ENCODE data around the gene MAP2K2.
A peak's percentile ranks its signal among the peaks of the same experiment; 100 is the strongest.

The MAP2K2 gene

DNA sequence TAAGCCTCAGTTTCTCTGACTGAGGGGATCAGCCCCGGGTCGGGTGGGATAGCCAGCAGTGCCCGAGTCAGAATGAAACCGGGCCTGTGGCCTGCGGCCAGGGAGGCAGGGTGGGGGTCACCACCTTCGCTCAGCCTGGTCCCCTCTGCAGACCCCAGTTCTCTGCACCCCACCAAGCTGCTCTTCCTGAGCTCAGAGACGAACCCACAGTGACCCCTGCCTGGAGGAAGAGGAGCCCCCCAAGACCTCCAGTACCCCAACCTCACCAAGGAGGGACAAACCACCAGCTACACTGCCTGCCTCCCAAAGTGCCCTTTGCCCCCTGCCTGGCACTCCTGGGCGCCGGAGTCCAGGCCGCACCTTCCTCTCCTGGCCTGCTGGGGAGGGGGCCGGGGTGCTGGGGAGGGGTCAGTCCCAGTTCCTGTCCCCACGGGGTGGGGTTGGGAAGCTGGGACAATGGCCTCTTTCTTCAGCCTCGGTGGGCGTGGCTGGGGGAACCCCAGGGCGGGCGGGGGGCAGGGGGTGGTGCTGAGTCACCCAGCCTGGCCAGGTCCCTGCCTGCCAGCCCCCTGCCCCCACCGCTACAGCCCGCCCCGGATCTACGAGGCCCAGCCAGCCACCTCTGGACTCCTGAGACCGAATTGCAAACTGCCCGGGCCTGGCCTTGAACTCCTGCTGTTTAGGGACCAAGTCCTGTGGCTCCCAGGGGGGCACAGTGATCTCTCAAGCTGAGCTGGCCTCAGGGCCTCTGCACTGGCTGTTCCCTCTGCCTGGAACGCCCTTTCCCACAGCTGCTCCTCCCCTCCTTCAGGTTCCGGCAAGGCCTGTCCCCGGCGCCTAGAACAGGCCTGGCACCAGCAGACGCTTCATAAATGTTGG, 71.6 kb downstream of the MAP2K2 start:
- TF ChIP-seq, protein P1, sequence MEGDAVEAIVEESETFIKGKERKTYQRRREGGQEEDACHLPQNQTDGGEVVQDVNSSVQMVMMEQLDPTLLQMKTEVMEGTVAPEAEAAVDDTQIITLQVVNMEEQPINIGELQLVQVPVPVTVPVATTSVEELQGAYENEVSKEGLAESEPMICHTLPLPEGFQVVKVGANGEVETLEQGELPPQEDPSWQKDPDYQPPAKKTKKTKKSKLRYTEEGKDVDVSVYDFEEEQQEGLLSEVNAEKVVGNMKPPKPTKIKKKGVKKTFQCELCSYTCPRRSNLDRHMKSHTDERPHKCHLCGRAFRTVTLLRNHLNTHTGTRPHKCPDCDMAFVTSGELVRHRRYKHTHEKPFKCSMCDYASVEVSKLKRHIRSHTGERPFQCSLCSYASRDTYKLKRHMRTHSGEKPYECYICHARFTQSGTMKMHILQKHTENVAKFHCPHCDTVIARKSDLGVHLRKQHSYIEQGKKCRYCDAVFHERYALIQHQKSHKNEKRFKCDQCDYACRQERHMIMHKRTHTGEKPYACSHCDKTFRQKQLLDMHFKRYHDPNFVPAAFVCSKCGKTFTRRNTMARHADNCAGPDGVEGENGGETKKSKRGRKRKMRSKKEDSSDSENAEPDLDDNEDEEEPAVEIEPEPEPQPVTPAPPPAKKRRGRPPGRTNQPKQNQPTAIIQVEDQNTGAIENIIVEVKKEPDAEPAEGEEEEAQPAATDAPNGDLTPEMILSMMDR (IDR thresholded peaks at IDR 0.05), result no peak
- peaks cover 34 to 79% (median 60%) of the 10 kb centered on the region in 3 donors for H3K36me3 ChIP-seq
- DNase-seq, result peak in 1 of 2 donors; percentile 69
- intact Hi-C loops (cut with DNase I; ENCODE audit: low total_unique reads), result no loop called here
- no peaks in the 10 kb centered on the region for H3K27me3 ChIP-seq
- peaks cover 0 to 37% (median 32%) of the 10 kb centered on the region in 4 donors for H3K4me1 ChIP-seq
- no peaks in the 10 kb centered on the region for H3K9me3 ChIP-seq
- peak overlapping the region; percentile 33 to 65 for H3K27ac ChIP-seq
- H3K4me3 ChIP-seq, result peak overlapping the region in 1 of 2 donors; percentile 9

DNA sequence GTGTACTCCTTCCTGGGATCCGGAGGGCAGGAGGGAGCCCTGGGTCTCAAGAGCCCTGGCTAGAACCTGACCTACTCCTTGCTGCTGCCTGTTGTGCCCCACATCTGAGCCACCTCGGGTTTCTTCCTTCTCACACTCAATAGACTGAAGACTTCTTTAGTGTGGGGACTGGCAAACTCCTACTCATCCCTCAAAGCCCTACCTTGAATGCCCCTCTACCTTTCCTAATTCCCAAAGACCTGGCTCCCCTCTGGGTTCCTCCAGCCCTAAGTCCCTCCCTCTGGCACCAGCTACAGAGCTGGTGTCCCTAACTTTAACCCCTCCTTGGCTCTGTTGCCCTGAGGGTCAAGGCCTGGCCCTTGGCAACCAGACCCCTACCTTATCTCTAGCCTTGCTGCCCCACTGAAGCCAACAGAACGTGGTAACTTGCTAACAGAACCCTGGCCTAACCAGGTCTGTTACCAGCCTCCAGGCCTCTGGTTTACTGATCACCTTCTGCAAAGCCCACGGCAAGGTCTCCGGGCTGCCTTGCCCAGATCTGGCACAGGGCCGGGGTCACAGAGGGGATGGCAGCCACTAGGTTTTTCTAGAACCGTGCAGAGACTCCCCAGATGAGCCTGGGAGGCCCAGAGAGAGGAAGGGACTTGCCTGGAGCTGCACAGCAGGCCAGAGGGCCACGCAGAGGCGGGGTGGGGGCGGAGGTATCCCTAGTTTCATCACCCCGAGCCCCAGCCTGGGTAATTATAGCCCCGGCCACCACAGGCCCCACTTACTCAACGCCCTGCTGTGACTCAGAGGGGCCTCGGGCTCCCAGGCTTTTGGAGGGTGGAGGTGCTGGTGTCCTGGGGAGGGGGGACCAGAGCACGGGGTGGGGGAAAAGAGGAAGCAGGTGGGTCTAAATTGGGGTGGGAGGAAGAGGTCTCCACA, 72.5 kb downstream of the MAP2K2 start:
- intact Hi-C loops (cut with DNase I; ENCODE audit: low total_unique reads), result no loop called here
- H3K27me3 ChIP-seq, result no peaks in the 10 kb centered on the region
- no peaks in the 10 kb centered on the region for H3K9me3 ChIP-seq
- no peak overlapping the region for H3K4me3 ChIP-seq
- H3K4me1 ChIP-seq, result peaks cover 0 to 37% (median 32%) of the 10 kb centered on the region in 4 donors
- peak overlapping the region; percentile 33 to 65 for H3K27ac ChIP-seq
- TF ChIP-seq, protein P1 (IDR thresholded peaks at IDR 0.05), result no peak
- DNase-seq, result no peak
- peaks cover 41 to 84% (median 67%) of the 10 kb centered on the region in 3 donors for H3K36me3 ChIP-seq

DNA sequence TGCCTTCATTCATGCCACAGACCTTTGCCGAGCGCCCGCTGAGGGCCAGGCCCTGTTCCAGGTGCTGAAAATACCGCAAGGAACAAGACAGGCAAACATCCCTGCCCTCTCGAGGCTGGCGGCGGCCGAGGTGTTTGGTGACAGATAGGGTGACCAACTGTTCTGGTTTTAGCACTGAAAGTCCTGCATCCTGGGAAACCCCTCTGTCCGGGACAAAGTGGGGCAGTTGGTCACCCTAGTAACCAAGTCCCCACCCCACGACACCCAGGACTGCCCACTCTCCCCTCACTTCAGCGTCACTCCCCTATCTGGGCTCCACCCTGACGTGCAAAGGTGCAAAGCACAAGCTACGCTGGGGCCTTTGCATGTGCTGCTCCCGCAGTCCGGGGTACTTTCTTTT, 74.5 kb downstream of the MAP2K2 start:
- Histone ChIP-seq H3K36me3 (peaks cover 33 to 90% (median 69%) of the 10 kb centered on the region in 3 donors), H3K9me3 (no peaks in the 10 kb centered on the region), H3K4me1 (peaks cover 0 to 45% (median 32%) of the 10 kb centered on the region in 4 donors), H3K27me3 (no peaks in the 10 kb centered on the region), H3K27ac (no peak overlapping the region), H3K4me3 (no peak overlapping the region)
- TF ChIP-seq, protein P1 (IDR thresholded peaks at IDR 0.05), result no peak
- no peak for DNase-seq
- intact Hi-C loops (cut with DNase I; ENCODE audit: low total_unique reads), result no loop called here

DNA sequence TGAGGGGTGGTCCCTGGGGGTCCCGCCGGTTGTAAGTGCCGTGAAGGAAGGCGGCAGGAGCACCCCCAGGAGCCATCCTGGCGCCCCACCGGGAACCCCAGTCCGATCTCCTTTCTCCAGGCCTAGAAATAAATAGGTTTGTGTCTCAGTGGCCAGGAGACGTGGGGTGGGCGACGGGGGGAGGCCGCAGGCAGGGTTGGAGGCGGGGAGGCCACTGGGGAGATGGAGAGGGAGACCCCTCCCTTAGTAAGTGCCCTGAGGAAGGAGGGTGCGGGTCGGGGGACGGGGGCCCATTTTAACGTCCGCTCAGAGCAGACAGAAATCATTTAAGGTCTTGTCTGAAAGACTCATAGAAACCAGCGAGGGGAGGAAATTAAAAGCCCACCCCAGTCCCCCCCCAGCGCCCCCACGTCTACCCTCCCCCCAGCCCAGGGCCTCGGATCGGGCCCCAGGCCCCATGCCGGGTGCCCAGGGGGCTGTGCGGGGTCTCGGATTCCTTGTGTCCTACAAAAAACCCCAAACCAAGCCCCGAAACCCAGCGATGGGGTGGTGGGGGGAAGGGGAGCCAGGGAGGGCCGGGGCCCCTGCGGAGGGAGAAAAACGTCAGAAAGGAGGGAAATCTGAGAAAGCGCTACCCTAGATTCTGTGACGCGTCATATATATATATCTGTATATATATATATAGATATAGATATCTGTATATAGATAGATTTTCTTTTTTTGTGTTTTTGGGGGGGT, 76.8 kb downstream of the MAP2K2 start:
- peaks cover 0 to 38% (median 13%) of the 10 kb centered on the region in 4 donors for H3K4me1 ChIP-seq
- TF ChIP-seq, protein P1 (IDR thresholded peaks at IDR 0.05), result no peak
- H3K4me3 ChIP-seq, result no peak overlapping the region
- peaks cover 18 to 76% (median 49%) of the 10 kb centered on the region in 3 donors for H3K36me3 ChIP-seq
- DNase-seq, result no peak
- intact Hi-C loops (cut with DNase I; ENCODE audit: low total_unique reads), result no loop called here
- no peaks in the 10 kb centered on the region for H3K27me3 ChIP-seq
- H3K27ac ChIP-seq, result no peak overlapping the region
- no peaks in the 10 kb centered on the region for H3K9me3 ChIP-seq

DNA sequence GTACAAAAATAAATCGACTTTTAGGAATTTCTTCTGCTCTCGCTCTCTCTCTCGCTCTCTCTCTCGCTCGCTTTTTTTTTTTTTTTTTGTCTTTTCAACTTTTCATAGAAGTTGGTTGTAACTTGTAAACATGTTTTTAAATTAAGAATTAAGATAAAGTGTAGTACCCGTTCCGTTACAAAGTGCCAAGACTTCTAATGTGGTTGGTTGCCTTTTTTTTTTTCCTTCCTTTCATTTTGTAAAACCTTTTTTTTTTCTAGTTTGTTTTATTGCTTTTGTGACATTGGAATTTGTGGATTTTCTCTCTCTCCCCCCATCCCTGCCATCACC, 77.6 kb downstream of the MAP2K2 start:
- Histone ChIP-seq H3K36me3 (peaks cover 15 to 73% (median 57%) of the 10 kb centered on the region in 3 donors), H3K27ac (no peak overlapping the region), H3K9me3 (no peaks in the 10 kb centered on the region), H3K27me3 (no peaks in the 10 kb centered on the region), H3K4me1 (peaks cover 0 to 30% (median 6%) of the 10 kb centered on the region in 4 donors), H3K4me3 (no peak overlapping the region)
- TF ChIP-seq, protein P1 (IDR thresholded peaks at IDR 0.05), result no peak
- DNase-seq, result no peak
- intact Hi-C loops (cut with DNase I; ENCODE audit: low total_unique reads), result no loop called here

Data from tibial artery (tissue), 4 donors.